H9 (cell line): Measurements from ENCODE around the gene TGFBI. TPM values are rescaled to one million over a fixed set of nuclear protein-coding genes. Genes with fewer than 3 reads are reported as not detected.

Experiments
- DNase-seq: peaks from one replicate; pipeline ENCODE4 v3.0.0-alpha.2; 2017
- H2AFZ ChIP-seq: one replicate; pipeline ENCODE4 v1.6.1; 2013; ENCODE audit warnings: mild to moderate bottlenecking, low read length, control low read depth, moderate library complexity
- H2AK5ac ChIP-seq: 2 replicates; pipeline ENCODE4 v1.6.1; 2013; ENCODE audit warnings: low read length, control low read depth, mixed read lengths; ENCODE audit not compliant: insufficient read length
- H2BK120ac ChIP-seq: one replicate; pipeline ENCODE4 v1.6.1; 2013; ENCODE audit warnings: low read depth, mild to moderate bottlenecking, low read length, control low read depth, inconsistent platforms; ENCODE audit not compliant: poor library complexity, severe bottlenecking
- H2BK12ac ChIP-seq: 2 replicates; pipeline ENCODE4 v1.6.1; 2013; ENCODE audit warnings: low read length, control low read depth, mixed read lengths, low read depth; ENCODE audit not compliant: insufficient read length
- H2BK15ac ChIP-seq: 2 replicates; pipeline ENCODE4 v1.6.1; 2013; ENCODE audit warnings: low read depth, low read length, control low read depth
- H2BK20ac ChIP-seq: one replicate; pipeline ENCODE4 v1.6.1; 2013; ENCODE audit warnings: low read depth, mild to moderate bottlenecking, low read length, control low read depth, inconsistent platforms; ENCODE audit not compliant: poor library complexity, severe bottlenecking
- H2BK5ac ChIP-seq: 2 replicates; pipeline ENCODE4 v1.6.1; 2013; ENCODE audit warnings: low read length, control low read depth, mixed read lengths; ENCODE audit not compliant: insufficient read length
- H3K14ac ChIP-seq: 2 replicates; pipeline ENCODE4 v1.6.1; 2013; ENCODE audit warnings: low read length, control low read depth; ENCODE audit not compliant: insufficient read depth
- H3K18ac ChIP-seq: 2 replicates; pipeline ENCODE4 v1.6.1; 2013; ENCODE audit warnings: low read depth, mild to moderate bottlenecking, mixed read lengths, low read length, control low read depth; ENCODE audit not compliant: insufficient read length
- H3K23ac ChIP-seq: 2 replicates; pipeline ENCODE4 v1.6.1; 2013; ENCODE audit warnings: low read length, control low read depth, mixed read lengths, low read depth; ENCODE audit not compliant: insufficient read length
- H3K23me2 ChIP-seq: 2 replicates; pipeline ENCODE4 v1.6.1; 2013; ENCODE audit warnings: low read depth, mild to moderate bottlenecking, mixed read lengths, low read length, control low read depth; ENCODE audit not compliant: insufficient read length, poor library complexity, severe bottlenecking
- H3K27ac ChIP-seq: 2 replicates; pipeline ENCODE4 v1.5.1; 2013; ENCODE audit warnings: low read length, control low read depth, mixed read lengths, low read depth; ENCODE audit not compliant: insufficient read length
- H3K27me3 ChIP-seq: 2 replicates; pipeline ENCODE4 v1.6.1; 2013; ENCODE audit warnings: low read length, control low read depth, inconsistent platforms; ENCODE audit not compliant: insufficient read depth
- H3K4ac ChIP-seq: 2 replicates; pipeline ENCODE4 v1.6.1; 2013; ENCODE audit warnings: low read depth, mild to moderate bottlenecking, control low read depth, inconsistent platforms, low read length, moderate library complexity
- H3K4me1 ChIP-seq: 2 replicates; pipeline ENCODE4 v1.6.1; 2013; ENCODE audit warnings: low read length, control low read depth, inconsistent platforms; ENCODE audit not compliant: insufficient read depth
- H3K4me2 ChIP-seq: 2 replicates; pipeline ENCODE4 v1.6.1; 2013; ENCODE audit warnings: low read length, control low read depth, mixed read lengths; ENCODE audit not compliant: insufficient read length, insufficient read depth
- H3K56ac ChIP-seq: 2 replicates; pipeline ENCODE4 v1.6.1; 2013; ENCODE audit warnings: low read depth, mild to moderate bottlenecking, mixed read lengths, low read length, control low read depth; ENCODE audit not compliant: insufficient read length
- H3K79me1 ChIP-seq: 2 replicates; pipeline ENCODE4 v1.6.1; 2013; ENCODE audit warnings: low read depth, mild to moderate bottlenecking, moderate library complexity, low read length, control low read depth, inconsistent platforms; ENCODE audit not compliant: insufficient read depth, poor library complexity, severe bottlenecking
- H3K79me2 ChIP-seq: 2 replicates; pipeline ENCODE4 v1.6.1; 2013; ENCODE audit warnings: low read length, control low read depth, inconsistent platforms; ENCODE audit not compliant: insufficient read depth
- H3K9ac ChIP-seq: 2 replicates; pipeline ENCODE4 v1.6.1; 2013; ENCODE audit warnings: low read length, control low read depth, mixed read lengths; ENCODE audit not compliant: insufficient read length; ENCODE audit errors: extremely low read depth
- H3K9me3 ChIP-seq: one replicate; pipeline ENCODE4 v1.6.1; 2013; ENCODE audit warnings: low read depth, low read length, inconsistent platforms; ENCODE audit not compliant: control insufficient read depth
- H3T11ph ChIP-seq: one replicate; pipeline ENCODE4 v1.6.1; 2013; ENCODE audit warnings: mild to moderate bottlenecking, low read length, control low read depth, inconsistent platforms
- H4K20me1 ChIP-seq: one replicate; pipeline ENCODE4 v1.6.1; 2013; ENCODE audit not compliant: control insufficient read depth, insufficient read length, insufficient read depth
- H4K5ac ChIP-seq: 2 replicates; pipeline ENCODE4 v1.6.1; 2013; ENCODE audit warnings: low read depth, mild to moderate bottlenecking, mixed read lengths, low read length, control low read depth; ENCODE audit not compliant: insufficient read length
- H4K8ac ChIP-seq: replicated peaks from 2 replicates; pipeline ENCODE4 v1.6.1; 2013; ENCODE audit warnings: low read length, control low read depth, mixed read lengths, low read depth; ENCODE audit not compliant: insufficient read length
- H4K91ac ChIP-seq: 2 replicates; pipeline ENCODE4 v1.6.1; 2013; ENCODE audit warnings: low read depth, mild to moderate bottlenecking, moderate library complexity, mixed read lengths, low read length, control low read depth; ENCODE audit not compliant: insufficient read length
- H3K27ac Mint-ChIP-seq, 3 experiments: 2 replicates in 2 of 3; 3 replicates in 1 of 3; pipeline ENCODE4 v1.8.0; 2020 to 2021; ENCODE audit warnings: mixed read lengths in 3 of 3, mild to moderate bottlenecking in 1 of 3, moderate library complexity in 1 of 3
- H3K27me3 Mint-ChIP-seq: 2 replicates; pipeline ENCODE4 v1.8.0; 2021; ENCODE audit warnings: low read depth, mild to moderate bottlenecking, moderate library complexity, mixed read lengths
- H3K36me3 Mint-ChIP-seq, 3 experiments: 2 replicates in 2 of 3; 3 replicates in 1 of 3; pipeline ENCODE4 v1.8.0; 2020 to 2021; ENCODE audit warnings: low read depth in 3 of 3, mixed read lengths in 3 of 3; ENCODE audit not compliant: insufficient read depth in 1 of 3
- H3K4me1 Mint-ChIP-seq, 2 experiments: 2 replicates each; pipeline ENCODE4 v1.8.0; 2020; ENCODE audit warnings: mixed read lengths in 2 of 2
- H3K4me3 Mint-ChIP-seq, 2 experiments: 2 replicates in 1 of 2; 3 replicates in 1 of 2; pipeline ENCODE4 v1.8.0; 2020 to 2021; ENCODE audit warnings: mild to moderate bottlenecking in 2 of 2, mixed read lengths in 2 of 2, moderate library complexity in 1 of 2
- H3K9me3 Mint-ChIP-seq, 2 experiments: 2 replicates in 1 of 2; 3 replicates in 1 of 2; pipeline ENCODE4 v1.8.0; 2020; ENCODE audit warnings: mild to moderate bottlenecking in 2 of 2, mixed read lengths in 2 of 2, moderate library complexity in 1 of 2
- WGBS: extraction: QIAGEN DNeasy Blood & Tissue Kit; methylation state at CpG from one replicate; pipeline ENCODE4 v1.1.7; 2013; ENCODE audit warnings: missing lambda C conversion rate, low lambda C conversion rate, mixed read lengths; ENCODE audit not compliant: insufficient read length; ENCODE audit errors: extremely low coverage; 5-methylcytosine and 5-hydroxymethylcytosine counted together
- total RNA-seq: library from RNA; stranded (reverse); gene quantifications from 2 replicates; pipeline ENCODE4 v1.2.1, GENCODE V29; 2021
- TF ChIP-seq, protein P1 (sequence below): fragments of 200-600 bp; sonication (generic); conservative IDR thresholded peaks from 3 replicates; pipeline ENCODE4 v1.8.0; 2021; ENCODE audit warnings: antibody characterized with exemption, mild to moderate bottlenecking

TGFBI gene
- total RNA-seq, 1 experiment from 2014 or later = 4.7 TPM

DNA sequence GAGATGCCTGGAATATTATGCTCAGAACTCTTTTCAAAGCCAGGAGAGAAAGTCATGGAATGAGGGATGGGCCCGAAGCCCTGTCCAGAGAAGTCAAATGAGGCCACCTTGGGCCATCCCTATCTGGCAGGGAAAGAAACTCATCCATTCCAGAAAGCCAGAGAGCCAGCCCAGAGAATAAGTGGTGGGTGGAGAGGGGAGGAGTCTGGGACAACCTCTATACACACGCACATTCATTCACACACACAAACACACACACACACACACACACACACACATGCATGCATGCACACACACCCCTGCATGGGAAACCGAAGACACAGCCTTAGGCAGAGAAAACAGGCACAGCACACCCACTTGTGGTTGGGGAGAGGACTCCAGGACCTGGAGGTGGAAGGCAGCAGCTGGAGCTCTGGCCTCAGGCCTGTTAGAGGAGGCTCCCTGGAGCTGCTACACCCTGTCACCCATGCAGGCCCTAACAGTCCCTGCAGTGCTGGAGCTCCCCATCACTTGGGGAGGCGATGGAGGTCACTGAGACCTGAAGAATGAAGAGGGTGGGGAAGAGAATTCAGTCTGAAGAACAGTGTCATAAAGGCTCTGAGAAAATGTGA, 38.0 kb downstream of the TGFBI start:
- DNase-seq = peak; percentile 27
- Mint-ChIP-seq H3K36me3 (no peaks in the 10 kb centered on the region; a peak in 1 of 7 replicates), H3K27me3 (peaks cover 6% of the 10 kb centered on the region; the same call in 1 of the 2 replicates)

More for the DNA sequence above, 38.0 kb downstream of the TGFBI start:
- Histone ChIP-seq H2AFZ (no peak overlapping the region), H3K9me3 (no peaks in the 10 kb centered on the region), H3K14ac (no peak overlapping the region; the same call in 1 of the 2 replicates), H3K23ac (no peak overlapping the region), H2BK120ac (no peak overlapping the region), H4K20me1 (no peaks in the 10 kb centered on the region), H3K27ac (no peak overlapping the region), H3K4ac (no peak overlapping the region), H3K56ac (no peak overlapping the region), H2BK15ac (no peak overlapping the region), H2BK5ac (no peak overlapping the region), H3K79me2 (no peaks in the 10 kb centered on the region), H4K8ac (no peak overlapping the region), H3K4me1 (no peaks in the 10 kb centered on the region), H3T11ph (no peak overlapping the region), H2BK20ac (no peak overlapping the region), H3K79me1 (no peaks in the 10 kb centered on the region), H3K9ac (no peak overlapping the region), H4K5ac (no peak overlapping the region), H2BK12ac (no peak overlapping the region), H3K23me2 (no peaks in the 10 kb centered on the region), H3K18ac (no peak overlapping the region), H2AK5ac (no peak overlapping the region), H4K91ac (no peak overlapping the region), H3K4me2 (no peak overlapping the region), H3K27me3 (no peaks in the 10 kb centered on the region)
- TF ChIP-seq, protein P1, sequence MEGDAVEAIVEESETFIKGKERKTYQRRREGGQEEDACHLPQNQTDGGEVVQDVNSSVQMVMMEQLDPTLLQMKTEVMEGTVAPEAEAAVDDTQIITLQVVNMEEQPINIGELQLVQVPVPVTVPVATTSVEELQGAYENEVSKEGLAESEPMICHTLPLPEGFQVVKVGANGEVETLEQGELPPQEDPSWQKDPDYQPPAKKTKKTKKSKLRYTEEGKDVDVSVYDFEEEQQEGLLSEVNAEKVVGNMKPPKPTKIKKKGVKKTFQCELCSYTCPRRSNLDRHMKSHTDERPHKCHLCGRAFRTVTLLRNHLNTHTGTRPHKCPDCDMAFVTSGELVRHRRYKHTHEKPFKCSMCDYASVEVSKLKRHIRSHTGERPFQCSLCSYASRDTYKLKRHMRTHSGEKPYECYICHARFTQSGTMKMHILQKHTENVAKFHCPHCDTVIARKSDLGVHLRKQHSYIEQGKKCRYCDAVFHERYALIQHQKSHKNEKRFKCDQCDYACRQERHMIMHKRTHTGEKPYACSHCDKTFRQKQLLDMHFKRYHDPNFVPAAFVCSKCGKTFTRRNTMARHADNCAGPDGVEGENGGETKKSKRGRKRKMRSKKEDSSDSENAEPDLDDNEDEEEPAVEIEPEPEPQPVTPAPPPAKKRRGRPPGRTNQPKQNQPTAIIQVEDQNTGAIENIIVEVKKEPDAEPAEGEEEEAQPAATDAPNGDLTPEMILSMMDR = no peak
- WGBS = no CpG with 5 or more reads among the region's 4 CpGs
- H3K27ac Mint-ChIP-seq = no peak overlapping the region
- H3K9me3 Mint-ChIP-seq = peaks cover 0 to 5% of the 10 kb centered on the region in 2 experiments; a peak in 3 of 5 replicates
- no peak overlapping the region for H3K4me3 Mint-ChIP-seq
- no peaks in the 10 kb centered on the region for H3K4me1 Mint-ChIP-seq
